Measurements from ENCODE around the gene SEMA3G. TPM values are rescaled to one million over a fixed set of nuclear protein-coding genes. Genes with fewer than 3 reads are reported as not detected.

The SEMA3G gene
- total RNA-seq, 2 experiments from 2014 or later = 0.34 to 0.69 TPM

- Histone ChIP-seq H3K27me3 (ENCODE audit: control insufficient read depth in 1 of 2, insufficient read depth in 2 of 2, low read length in 2 of 2) (no peaks in the 10 kb centered on the region), H3K36me3 (ENCODE audit: insufficient read depth, low read length) (no peaks in the 10 kb centered on the region), H3K4me3 (ENCODE audit: low read length) (no peak overlapping the region), H3K4me1 (ENCODE audit: insufficient read depth, low read length) (peaks cover 30% of the 10 kb centered on the region), H3K27ac (ENCODE audit: low read depth in 1 of 2, low read length in 2 of 2) (no peak overlapping the region), H3K9me3 (ENCODE audit: control insufficient read depth in 1 of 2, insufficient read depth in 1 of 2, low read length in 2 of 2) (no peaks in the 10 kb centered on the region)
- Mint-ChIP-seq H3K4me3 (no peak overlapping the region), H3K9me3 (no peaks in the 10 kb centered on the region), H3K36me3 (ENCODE audit: low read depth) (no peaks in the 10 kb centered on the region), H3K4me1 (ENCODE audit: low read depth) (peaks cover 14% of the 10 kb centered on the region), H3K27ac (peak overlapping the region; percentile 38), H3K27me3 (no peaks in the 10 kb centered on the region)
- TF ChIP-seq CTCF (IDR thresholded peaks at IDR 0.05) = no peak
- ATAC-seq (ENCODE audit: poor library complexity) = no peak
- no peak for DNase-seq
- intact Hi-C loops (cut with DNase I, micrococcal nuclease) = loop anchor here (1.0 to 10.0 kb wide), 9 partner anchors 19 to 446 kb away; partner anchors contain the start of gene GLYCTK (in 1 of the 2)
- ChIA-PET CTCF (interaction anchor here (1.0 to 3.5 kb wide), 4 partner anchors 15 to 35 kb away, joined by 3 to 25 read pairs (median 3); no protein-coding TSS in a partner anchor), POLR2A (interaction anchor here (1.1 to 2.3 kb wide), 2 partner anchors 36 to 226 kb away, joined by 3 to 11 read pairs; no protein-coding TSS in a partner anchor)
Measured at GRCh38 chr3:52447512-52448355, 2.8 kb upstream of the SEMA3G start.

GRCh38 chr3:52446631-52447511, 2.0 kb upstream of the SEMA3G start:
- peaks cover 28% of the 10 kb centered on the region for H3K4me1 ChIP-seq (ENCODE audit: insufficient read depth, low read length)
- no peak overlapping the region for H3K4me3 ChIP-seq (ENCODE audit: low read length)
- Mint-ChIP-seq H3K36me3 (ENCODE audit: low read depth) (no peaks in the 10 kb centered on the region), H3K4me1 (ENCODE audit: low read depth) (peaks cover 14% of the 10 kb centered on the region), H3K27ac (peak overlapping the region; percentile 38), H3K27me3 (no peaks in the 10 kb centered on the region), H3K9me3 (no peaks in the 10 kb centered on the region), H3K4me3 (peak overlapping the region; percentile 47)
- no peak overlapping the region for H3K27ac ChIP-seq (ENCODE audit: low read depth in 1 of 2, low read length in 2 of 2)
- ATAC-seq (ENCODE audit: poor library complexity) = peak; percentile 71
- TF ChIP-seq CTCF (IDR thresholded peaks at IDR 0.05) = peak; percentile 100
- no peaks in the 10 kb centered on the region for H3K36me3 ChIP-seq (ENCODE audit: insufficient read depth, low read length)
- ChIA-PET POLR2A (interaction anchor here (1.2 to 2.3 kb wide), 2 partner anchors 8 to 35 kb away, joined by 4 to 11 read pairs; partner anchors contain the start of gene NISCH), CTCF (interaction anchor here (0.5 to 3.5 kb wide), 5 partner anchors 12 to 915 kb away, joined by 3 to 25 read pairs (median 3); no protein-coding TSS in a partner anchor)
- H3K9me3 ChIP-seq (ENCODE audit: control insufficient read depth in 1 of 2, insufficient read depth in 1 of 2, low read length in 2 of 2) = no peaks in the 10 kb centered on the region
- no peaks in the 10 kb centered on the region for H3K27me3 ChIP-seq (ENCODE audit: control insufficient read depth in 1 of 2, insufficient read depth in 2 of 2, low read length in 2 of 2)
- DNase-seq = peak; percentile 54 to 85 (median 66)
- intact Hi-C loops (cut with DNase I, micrococcal nuclease) = loop anchor here (1.0 to 10.0 kb wide), 9 partner anchors 18 to 446 kb away; partner anchors contain the start of gene GLYCTK (in 1 of the 2)

GRCh38 chr3:52446042-52446441, 1.1 kb upstream of the SEMA3G start:
- no peak overlapping the region for H3K27ac ChIP-seq (ENCODE audit: low read depth in 1 of 2, low read length in 2 of 2)
- Mint-ChIP-seq H3K36me3 (ENCODE audit: low read depth) (no peaks in the 10 kb centered on the region), H3K4me1 (ENCODE audit: low read depth) (peaks cover 14% of the 10 kb centered on the region), H3K27me3 (no peaks in the 10 kb centered on the region), H3K4me3 (no peak overlapping the region), H3K27ac (no peak overlapping the region), H3K9me3 (no peaks in the 10 kb centered on the region)
- intact Hi-C loops (cut with DNase I, micrococcal nuclease) = loop anchor here (2.0 to 10.0 kb wide), 6 partner anchors 17 to 227 kb away; partner anchors contain the start of gene GLYCTK (in 1 of the 2)
- H3K9me3 ChIP-seq (ENCODE audit: control insufficient read depth in 1 of 2, insufficient read depth in 1 of 2, low read length in 2 of 2) = no peaks in the 10 kb centered on the region
- CTCF ChIA-PET = interaction anchor here (1.0 to 3.5 kb wide), 3 partner anchors 13 to 33 kb away, joined by 4 to 25 read pairs (median 5); no protein-coding TSS in a partner anchor
- peaks cover 28% of the 10 kb centered on the region for H3K4me1 ChIP-seq (ENCODE audit: insufficient read depth, low read length)
- no peak for DNase-seq
- POLR2A ChIA-PET = interaction anchor here (0.9 to 2.3 kb wide), 3 partner anchors 9 to 107 kb away, joined by 3 to 11 read pairs (median 4); partner anchors contain the start of gene NISCH
- no peaks in the 10 kb centered on the region for H3K36me3 ChIP-seq (ENCODE audit: insufficient read depth, low read length)
- no peak for ATAC-seq (ENCODE audit: poor library complexity)
- no peak overlapping the region for H3K4me3 ChIP-seq (ENCODE audit: low read length)
- no peaks in the 10 kb centered on the region for H3K27me3 ChIP-seq (ENCODE audit: control insufficient read depth in 1 of 2, insufficient read depth in 2 of 2, low read length in 2 of 2)
- TF ChIP-seq CTCF (IDR thresholded peaks at IDR 0.05) = no peak

All from CD4-positive, alpha-beta T cell (primary cell).